Natural killer cell (primary cell): Measurements from ENCODE around the gene ZNF71. TPM values are rescaled to one million over a fixed set of nuclear protein-coding genes. Genes with fewer than 3 reads are reported as not detected.
"Not testable (repeated sequence)": the region's sequence is repeated elsewhere in the genome, so short reads cannot be mapped to it uniquely, and the experiment has no call there.

Experiments
- ATAC-seq, 3 donors: fragments of 150-1000 bp in 2 of 3; fragments of 200-7000 bp in 1 of 3; cut with Tn5 transposase; 1 replicate in 1 of 3; 2 replicates in 2 of 3; pipeline ENCODE4 v1.10.0; 2021; ENCODE audit warnings: mild to moderate bottlenecking in 2 of 3, moderate library complexity in 2 of 3
- DNase-seq, 2 donors: peaks; one replicate each; pipeline versions ENCODE4 v3.0.0 to v3.0.0-alpha.2; 2013 to 2021; ENCODE audit warnings: mixed read lengths in 1 of 2
- H3K27ac ChIP-seq: one replicate; pipeline ENCODE4 v1.5.1; 2013; ENCODE audit warnings: mild to moderate bottlenecking, low read length
- H3K27me3 ChIP-seq: one replicate; pipeline ENCODE4 v1.6.1; 2013; ENCODE audit warnings: low read length; ENCODE audit not compliant: control insufficient read depth, insufficient read depth
- H3K36me3 ChIP-seq: one replicate; pipeline ENCODE4 v1.6.1; 2013; ENCODE audit warnings: low read length; ENCODE audit not compliant: control insufficient read depth, insufficient read depth
- H3K4me1 ChIP-seq: one replicate; pipeline ENCODE4 v1.6.1; 2013; ENCODE audit warnings: low read length; ENCODE audit not compliant: control insufficient read depth, insufficient read depth
- H3K4me3 ChIP-seq: one replicate; pipeline ENCODE4 v1.5.1; 2013; ENCODE audit warnings: low read length
- H3K9me3 ChIP-seq: one replicate; pipeline ENCODE4 v1.6.1; 2013; ENCODE audit warnings: low read length; ENCODE audit not compliant: control insufficient read depth, insufficient read depth
- H3K27ac Mint-ChIP-seq, 2 donors: one replicate each; pipeline ENCODE4 v1.8.0; 2022; ENCODE audit warnings: mild to moderate bottlenecking in 2 of 2, mixed read lengths in 2 of 2, moderate library complexity in 1 of 2
- H3K27me3 Mint-ChIP-seq, 2 donors: one replicate each; pipeline ENCODE4 v1.8.0; 2022; ENCODE audit warnings: low read depth in 2 of 2, mixed read lengths in 2 of 2
- H3K36me3 Mint-ChIP-seq: one replicate; pipeline ENCODE4 v1.8.0; 2022; ENCODE audit warnings: mixed read lengths
- H3K4me1 Mint-ChIP-seq, 2 donors: one replicate each; pipeline ENCODE4 v1.8.0; 2022; ENCODE audit warnings: mixed read lengths in 2 of 2
- H3K4me3 Mint-ChIP-seq: one replicate; pipeline ENCODE4 v1.8.0; 2022; ENCODE audit warnings: mild to moderate bottlenecking, moderate library complexity, mixed read lengths
- H3K9me3 Mint-ChIP-seq, 2 donors: one replicate each; pipeline ENCODE4 v1.8.0; 2022; ENCODE audit warnings: mixed read lengths in 2 of 2
- WGBS: methylation state at CpG from one replicate; pipeline ENCODE4 v1.1.7; 2013; ENCODE audit warnings: missing lambda C conversion rate; ENCODE audit not compliant: insufficient coverage; 5-methylcytosine and 5-hydroxymethylcytosine counted together
- intact Hi-C: fragments of 100-400 bp; cut with micrococcal nuclease; formaldehyde crosslinking; loops from one replicate; pipeline ENCODE4 v1.14.2; 2022
- total RNA-seq, 4 donors: library from RNA; stranded (reverse); fragments of 120-200 nt in 1 of 4; gene quantifications; one replicate each; pipeline versions ENCODE4 v1.2.3 to v1.2.4, GENCODE V29; 2013 to 2022
- TF ChIP-seq, protein P1 (sequence below): fragments of 200-600 bp; IDR thresholded peaks from one replicate; pipeline ENCODE4 v1.8.0; 2022; ENCODE audit warnings: antibody characterized with exemption

ZNF71 gene
- total RNA-seq, 3 donors from 2014 or later (not counting 1 experiment from before 2014, with no cell fraction given), result 5.0 to 7.4 (median 7.2) TPM

GRCh38 chr19:56670961-56671612, 76.0 kb downstream of the ZNF71 start:
- peaks cover 5 to 35% of the 10 kb centered on the region in 2 donors for H3K4me1 Mint-ChIP-seq
- no peak for DNase-seq
- no peak overlapping the region for H3K27ac ChIP-seq
- TF ChIP-seq, protein P1, sequence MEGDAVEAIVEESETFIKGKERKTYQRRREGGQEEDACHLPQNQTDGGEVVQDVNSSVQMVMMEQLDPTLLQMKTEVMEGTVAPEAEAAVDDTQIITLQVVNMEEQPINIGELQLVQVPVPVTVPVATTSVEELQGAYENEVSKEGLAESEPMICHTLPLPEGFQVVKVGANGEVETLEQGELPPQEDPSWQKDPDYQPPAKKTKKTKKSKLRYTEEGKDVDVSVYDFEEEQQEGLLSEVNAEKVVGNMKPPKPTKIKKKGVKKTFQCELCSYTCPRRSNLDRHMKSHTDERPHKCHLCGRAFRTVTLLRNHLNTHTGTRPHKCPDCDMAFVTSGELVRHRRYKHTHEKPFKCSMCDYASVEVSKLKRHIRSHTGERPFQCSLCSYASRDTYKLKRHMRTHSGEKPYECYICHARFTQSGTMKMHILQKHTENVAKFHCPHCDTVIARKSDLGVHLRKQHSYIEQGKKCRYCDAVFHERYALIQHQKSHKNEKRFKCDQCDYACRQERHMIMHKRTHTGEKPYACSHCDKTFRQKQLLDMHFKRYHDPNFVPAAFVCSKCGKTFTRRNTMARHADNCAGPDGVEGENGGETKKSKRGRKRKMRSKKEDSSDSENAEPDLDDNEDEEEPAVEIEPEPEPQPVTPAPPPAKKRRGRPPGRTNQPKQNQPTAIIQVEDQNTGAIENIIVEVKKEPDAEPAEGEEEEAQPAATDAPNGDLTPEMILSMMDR, result no peak
- intact Hi-C loops, result no loop called here
- ATAC-seq, result peak in 2 of 3 donors; percentile 19 to 37
- H3K4me3 Mint-ChIP-seq, result peak overlapping the region; percentile 96
- peak overlapping the region; percentile 44 for H3K4me3 ChIP-seq
- no peaks in the 10 kb centered on the region for H3K9me3 Mint-ChIP-seq
- 44% methylated on average over 35 of the region's 35 CpGs for WGBS
- H3K27me3 ChIP-seq, result no peaks in the 10 kb centered on the region
- H3K36me3 Mint-ChIP-seq, result no peaks in the 10 kb centered on the region
- H3K27me3 Mint-ChIP-seq, result no peaks in the 10 kb centered on the region
- no peaks in the 10 kb centered on the region for H3K36me3 ChIP-seq
- peak overlapping the region; percentile 60 to 82 for H3K27ac Mint-ChIP-seq
- H3K4me1 ChIP-seq, result peaks cover 27% of the 10 kb centered on the region
- H3K9me3 ChIP-seq, result peaks cover 28% of the 10 kb centered on the region

GRCh38 chr19:56671613-56671994, 76.5 kb downstream of the ZNF71 start, which contains the start of gene ZNF835:
TSS of gene ZNF835 (minus strand) at chr19:56671757. CDS start at chr19:56665198, 6,559 bp downstream.
- WGBS, result 6% methylated on average over 32 of the region's 32 CpGs
- TF ChIP-seq, protein P1, result no peak
- peak within 1 kb of the TSS; percentile 44 for H3K4me3 ChIP-seq
- H3K27ac ChIP-seq, result no peak within 1 kb of the TSS
- H3K4me1 Mint-ChIP-seq, result peaks cover 5 to 35% of the 10 kb centered on the region in 2 donors
- H3K9me3 ChIP-seq, result peaks cover 23% of the 10 kb centered on the region
- ATAC-seq (peak; percentile 76 to 98 (median 97)), DNase-seq (peak; percentile 74 to 84)
- no peaks in the 10 kb centered on the region for H3K36me3 Mint-ChIP-seq
- no peaks in the 10 kb centered on the region for H3K27me3 ChIP-seq
- H3K9me3 Mint-ChIP-seq, result no peaks in the 10 kb centered on the region
- H3K4me1 ChIP-seq, result peaks cover 27% of the 10 kb centered on the region
- peak within 1 kb of the TSS; percentile 60 to 82 for H3K27ac Mint-ChIP-seq
- no peaks in the 10 kb centered on the region for H3K27me3 Mint-ChIP-seq
- H3K36me3 ChIP-seq, result no peaks in the 10 kb centered on the region
- intact Hi-C loops, result no loop called here
- H3K4me3 Mint-ChIP-seq, result peak within 1 kb of the TSS; percentile 96

DNA sequence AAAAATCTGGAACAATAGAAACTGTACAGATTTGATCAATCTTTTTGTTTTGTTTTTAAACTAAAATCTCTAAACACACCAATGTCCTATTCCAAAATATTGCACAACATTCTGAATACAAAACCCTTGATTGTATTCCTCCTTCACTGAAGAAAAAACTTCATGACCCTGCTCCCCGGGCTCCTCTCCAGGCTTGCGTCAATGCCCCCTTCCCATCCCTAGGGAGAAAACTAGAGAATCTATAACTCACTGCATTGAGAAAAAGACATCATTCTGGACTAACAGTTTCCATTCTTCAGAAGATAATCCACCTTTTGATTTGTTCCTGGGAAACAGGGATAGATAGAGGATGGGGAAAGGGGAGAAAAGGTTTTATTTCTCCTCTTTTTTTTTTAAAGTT, 77.5 kb downstream of the ZNF71 start:
- H3K27ac Mint-ChIP-seq, H3K27ac ChIP-seq, H3K36me3 ChIP-seq, H3K36me3 Mint-ChIP-seq, H3K9me3 Mint-ChIP-seq, H3K27me3 ChIP-seq, DNase-seq, H3K4me3 ChIP-seq, ATAC-seq, intact Hi-C loops, H3K27me3 Mint-ChIP-seq: not testable (repeated sequence)
- Mint-ChIP-seq H3K4me3 (peak overlapping the region; percentile 42), H3K4me1 (peaks cover 5 to 26% of the 10 kb centered on the region in 2 donors)
- WGBS, result 92% methylated on average over 2 of the region's 2 CpGs
- Histone ChIP-seq H3K4me1 (peaks cover 22% of the 10 kb centered on the region), H3K9me3 (peaks cover 17% of the 10 kb centered on the region)

Other genes with a start within 250 kb of the ZNF71 start
- gene ZNF582, start 201.8 kb upstream of the ZNF71 start, total RNA-seq, result 1 to 10 TPM; 1.3 to 3.3 (median 2.8) TPM
- gene ZNF583, start 191.0 kb upstream of the ZNF71 start, total RNA-seq, result 1 to 10 TPM; 2.7 to 5.1 (median 3.3) TPM
- gene ZNF667, start 118.0 kb upstream of the ZNF71 start, total RNA-seq, result 1 to 10 TPM in 1 of 3 donors, under 1 TPM in 2; 0.41 to 1.6 (median 0.63) TPM
- 1 to 10 TPM in 1 of 3 donors, under 1 TPM in 2; 0.33 to 1.0 (median 0.48) TPM for gene ZNF471, start 87.4 kb upstream of the ZNF71 start, total RNA-seq
- 1 to 10 TPM; 2.5 to 5.0 (median 4.2) TPM for gene ZFP28, start 56.4 kb upstream of the ZNF71 start, total RNA-seq
- 1 to 10 TPM; 2.0 to 2.3 (median 2.1) TPM for gene ZNF470, start 27.8 kb upstream of the ZNF71 start, total RNA-seq
- gene SMIM17, start 47.9 kb downstream of the ZNF71 start, total RNA-seq, result under 1 TPM in 1 of 3 donors, not detected in 2; 0.24 TPM
- 1 to 10 TPM in 1 of 3 donors, under 1 TPM in 2; 0.18 to 2.1 (median 0.92) TPM for gene ZNF835, start 76.5 kb downstream of the ZNF71 start, total RNA-seq
- not detected for gene PEG3, start 245.4 kb downstream of the ZNF71 start, total RNA-seq
- not detected for gene ZIM2, start 245.4 kb downstream of the ZNF71 start, total RNA-seq